Stimulated activated CD4-positive, alpha-beta T cell treated with anti-CD3 and anti-CD28 coated beads, TNF-alpha, amount 100 ng/mL, for 48 hours (primary cell): ENCODE data around the gene ELF5.

Experiments
- DNase-seq, 3 donors: peaks; one replicate each; pipeline ENCODE4 v3.0.0-alpha.2; 2020; ENCODE audit warnings: low read depth in 3 of 3

Gene ELF5

DNA sequence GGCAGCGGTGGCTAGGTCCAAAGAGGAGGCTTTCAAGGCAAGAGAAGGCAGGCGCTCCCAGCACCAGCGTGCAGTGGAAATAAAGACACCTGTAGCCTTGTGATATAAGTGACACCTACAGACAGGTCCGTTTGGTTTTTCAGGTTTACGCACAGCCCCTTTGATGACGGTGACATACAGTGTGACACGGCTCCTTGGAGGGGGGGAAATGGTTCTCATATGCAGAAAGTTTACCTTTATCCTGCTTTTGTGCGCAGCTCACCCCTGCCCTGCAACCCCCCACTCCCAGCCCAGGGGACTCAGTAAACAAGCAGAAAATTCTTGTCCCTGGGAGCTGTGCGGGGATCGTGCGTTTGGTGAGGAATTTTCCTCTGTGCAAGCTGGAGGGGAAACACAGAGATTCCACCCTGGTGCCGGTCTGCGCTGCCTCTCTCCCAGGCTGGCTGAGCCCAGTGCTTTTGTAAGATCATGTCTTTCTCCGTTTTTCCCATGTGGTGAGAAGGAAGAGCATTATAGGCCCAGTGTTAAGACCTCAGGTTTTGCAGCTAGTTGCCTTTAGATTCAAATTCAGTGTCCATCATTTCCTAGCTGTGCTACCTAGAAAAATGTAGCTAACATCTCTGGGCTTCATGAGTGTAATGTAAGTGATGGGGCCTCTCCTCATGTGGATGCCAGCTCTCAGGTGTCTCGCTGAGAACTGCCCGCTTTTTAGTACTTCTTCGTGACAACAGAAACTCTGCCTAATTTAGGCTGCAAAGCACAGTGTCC lies at the start of gene ELF5:
Gene ELF5, minus strand, starts transcription at position 113 of the 768 bp plus-strand sequence. CDS start 8,045 bp downstream, outside the sequence.
- no peak for DNase-seq

DNA sequence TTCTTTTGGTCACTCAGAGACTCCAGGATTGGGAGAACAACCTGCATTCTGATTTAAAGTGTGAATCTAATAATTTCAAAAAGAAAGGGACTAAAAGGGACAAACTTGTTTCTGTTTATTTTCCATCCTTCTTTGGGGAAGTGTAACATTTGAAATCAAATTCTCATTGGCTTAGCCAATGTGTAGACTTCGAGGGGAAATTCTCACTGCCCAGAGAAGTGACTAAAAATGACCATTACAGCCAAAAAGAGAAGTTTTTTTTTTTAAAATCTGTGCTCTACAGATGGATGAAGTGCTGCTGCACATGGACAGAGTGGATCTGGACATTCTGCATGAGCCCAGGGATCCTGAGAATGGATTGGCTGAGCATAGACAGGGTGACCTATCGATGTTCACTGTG lies 49.4 kb upstream of the ELF5 start:
- DNase-seq = no peak

DNA sequence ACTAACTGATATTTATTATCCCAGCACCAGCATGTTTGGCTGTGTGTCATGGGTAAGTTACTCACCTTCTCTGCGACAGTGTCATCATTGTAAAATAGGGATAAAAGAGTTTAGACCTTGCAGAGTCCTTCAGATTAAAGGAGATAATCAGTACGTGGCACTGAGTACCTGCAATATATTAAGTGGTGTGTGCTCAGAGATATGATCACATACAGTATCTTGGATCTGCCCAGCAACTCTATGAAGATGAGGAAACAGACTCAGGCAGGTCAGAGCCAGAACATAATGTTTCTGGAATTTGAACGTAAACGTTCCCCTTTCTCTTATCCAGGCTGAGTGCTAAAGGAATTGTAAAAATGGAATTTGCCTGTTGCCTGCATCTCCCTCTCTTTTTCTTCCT lies 46.9 kb upstream of the ELF5 start:
- DNase-seq = no peak

DNA sequence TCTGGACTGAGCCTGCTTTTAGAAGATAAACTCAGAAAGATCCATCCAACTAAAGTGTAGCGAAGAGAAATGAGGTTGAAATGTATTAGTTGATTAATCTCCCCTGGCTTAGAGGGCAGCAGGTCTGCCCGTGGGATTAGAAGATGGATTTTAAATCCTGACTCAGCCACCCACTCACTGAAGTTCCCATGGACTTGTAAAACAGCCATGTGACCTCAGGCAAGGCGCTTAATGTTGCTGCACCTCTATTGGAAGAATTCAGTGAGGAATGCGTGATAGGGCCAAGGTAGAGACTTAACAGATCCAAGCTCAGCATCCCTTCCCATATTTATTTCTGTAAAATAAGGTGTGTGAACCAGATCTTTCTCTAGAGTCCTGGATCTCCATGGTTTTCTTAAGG lies 45.1 kb upstream of the ELF5 start:
- DNase-seq = no peak

DNA sequence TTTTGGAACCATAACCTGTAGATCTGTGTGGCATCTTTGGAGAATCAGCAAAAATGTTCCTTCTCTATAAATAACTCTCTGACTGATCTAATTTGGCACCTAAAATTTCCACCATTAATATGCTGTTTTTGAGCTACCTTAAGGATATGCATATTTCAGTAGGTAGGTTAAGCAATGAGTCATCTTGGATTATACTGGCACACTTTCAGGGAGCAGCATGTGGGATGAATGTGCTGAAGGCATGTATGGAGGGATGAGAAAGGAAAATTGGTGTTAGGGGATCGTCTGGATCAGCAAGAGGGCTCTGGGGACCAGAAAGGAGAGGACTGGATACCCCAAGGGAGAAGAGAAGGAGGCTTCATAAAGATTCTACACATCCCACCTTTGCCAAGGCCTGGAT lies 44.6 kb upstream of the ELF5 start:
- DNase-seq = no peak

DNA sequence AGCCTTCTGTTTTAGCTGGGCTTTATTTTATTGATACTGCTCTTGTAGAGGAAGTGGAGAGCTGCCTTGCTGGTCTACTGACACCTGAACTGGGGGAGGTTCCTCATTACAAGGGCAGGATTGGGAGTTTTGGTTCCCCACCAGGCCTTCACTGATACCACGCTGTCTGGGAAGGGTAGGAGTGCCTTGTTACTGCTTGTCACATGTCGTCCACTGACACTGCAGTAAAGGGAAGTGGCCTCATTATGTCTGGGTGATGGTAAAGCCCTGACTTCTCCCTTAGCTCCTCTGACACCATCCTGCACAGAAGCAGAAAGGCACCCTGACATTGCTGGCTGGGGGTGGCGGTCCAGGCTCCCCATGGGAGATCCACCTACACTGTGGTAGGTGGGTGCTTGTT lies 38.7 kb upstream of the ELF5 start:
- DNase-seq = no peak

DNA sequence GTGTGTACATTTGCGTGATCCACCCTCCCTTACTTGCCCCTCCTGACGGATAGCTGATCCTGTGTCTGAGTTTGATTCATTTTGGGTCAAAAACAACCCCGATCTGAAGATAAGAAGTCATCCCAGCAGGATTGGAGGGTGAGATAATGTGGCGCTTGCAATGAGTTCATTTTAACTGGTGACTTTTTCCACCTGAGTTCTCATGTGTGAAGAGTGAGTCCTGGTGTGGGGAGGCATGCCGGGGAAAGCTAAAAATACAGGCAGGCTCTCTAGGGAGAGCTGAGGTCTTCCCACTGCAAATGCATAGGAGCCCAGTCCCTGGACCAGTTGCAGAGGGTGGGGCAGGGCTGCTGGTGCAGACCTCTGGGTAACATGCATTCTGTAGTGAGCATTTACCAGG lies 35.7 kb upstream of the ELF5 start:
- DNase-seq = no peak

DNA sequence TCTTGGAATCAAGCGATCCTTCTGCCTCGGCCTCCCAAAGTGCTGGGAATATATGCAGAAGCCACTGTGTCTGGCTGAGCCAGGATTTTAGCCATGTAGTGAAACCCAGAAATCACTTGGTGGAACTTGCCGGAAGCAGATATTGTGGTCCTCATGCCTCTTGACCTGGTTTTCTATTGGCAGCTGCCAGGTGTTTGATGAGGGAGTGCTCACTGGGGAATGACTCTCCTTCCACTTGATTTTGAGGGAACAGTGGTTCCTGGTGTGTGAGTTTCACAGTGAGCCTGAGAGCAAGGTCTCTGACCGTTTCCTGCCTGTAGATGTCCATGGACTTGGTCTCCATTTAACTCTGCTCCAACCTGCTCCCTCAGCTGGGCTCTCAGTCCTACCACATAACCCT lies 34.7 kb upstream of the ELF5 start:
- no peak for DNase-seq

DNA sequence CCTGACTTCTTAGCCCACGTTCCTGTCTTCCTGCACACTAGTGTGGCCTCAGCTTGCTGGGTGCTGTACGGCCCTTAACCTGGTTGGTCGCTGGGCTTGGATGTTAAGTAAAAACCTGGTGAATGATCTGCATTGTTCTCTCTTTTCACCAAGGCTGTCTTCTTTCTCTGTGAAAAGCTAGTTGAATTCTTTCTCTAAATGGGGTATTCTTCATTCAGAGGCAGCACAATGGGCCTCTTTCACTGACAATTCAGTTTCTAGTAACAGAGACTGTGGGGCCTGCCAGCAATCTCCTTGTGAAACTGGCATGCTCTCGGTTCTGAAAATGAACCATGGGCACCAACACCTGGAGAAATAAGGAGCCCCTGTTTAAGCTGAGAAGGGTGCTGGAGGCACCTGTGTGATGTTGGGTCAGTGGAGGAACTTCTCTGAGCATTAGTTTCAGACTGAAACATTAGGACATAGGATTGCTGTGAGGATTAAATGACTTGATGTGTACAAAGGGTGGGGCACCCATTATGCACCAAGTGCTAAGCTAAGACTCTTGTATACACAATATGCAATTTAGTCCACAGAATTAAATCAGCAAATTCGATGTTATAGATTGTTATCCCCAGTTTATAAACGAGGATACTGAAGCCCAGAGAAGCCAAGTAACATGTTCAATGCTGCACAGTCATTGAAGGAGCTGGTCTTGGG lies 33.1 kb upstream of the ELF5 start:
- no peak for DNase-seq

DNA sequence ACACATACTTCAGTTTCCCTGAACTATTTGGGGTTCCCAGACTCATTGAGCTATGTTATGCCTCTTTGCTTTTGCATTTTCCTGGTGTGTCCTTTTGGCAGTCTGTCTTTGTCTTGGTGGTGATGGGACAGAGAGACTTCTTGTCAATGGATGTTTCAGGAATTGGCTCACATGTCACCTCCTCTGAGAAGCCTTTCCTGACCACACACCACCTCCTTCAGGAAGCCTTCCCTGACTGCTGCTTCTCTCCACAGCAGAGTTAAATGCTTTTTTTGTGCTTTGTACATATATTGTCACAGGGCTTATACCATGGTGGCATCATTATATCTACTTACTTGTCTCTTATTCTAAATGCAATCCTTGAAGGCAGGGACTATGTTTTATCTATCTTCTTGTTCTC lies 28.5 kb upstream of the ELF5 start:
- DNase-seq = no peak

DNA sequence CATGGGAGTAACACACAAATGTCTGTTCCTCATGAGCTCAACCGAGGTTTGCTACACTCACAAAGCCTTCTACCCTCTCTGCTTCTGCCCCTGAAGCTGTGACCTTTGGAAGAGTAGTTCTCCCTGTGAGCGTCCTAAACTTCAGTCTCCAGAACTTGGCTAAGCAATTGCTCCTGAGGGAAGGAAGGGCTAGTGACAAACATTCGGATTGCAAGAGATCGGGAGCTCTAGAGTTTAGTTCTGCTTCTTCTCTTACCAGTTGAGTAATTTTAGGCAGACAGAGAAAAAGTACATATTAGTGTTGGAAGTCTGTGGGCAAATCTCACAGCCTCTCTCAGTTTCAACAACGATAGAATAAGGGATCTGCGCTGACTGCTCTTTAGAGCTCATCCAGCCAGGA lies 27.3 kb upstream of the ELF5 start:
- no peak for DNase-seq

DNA sequence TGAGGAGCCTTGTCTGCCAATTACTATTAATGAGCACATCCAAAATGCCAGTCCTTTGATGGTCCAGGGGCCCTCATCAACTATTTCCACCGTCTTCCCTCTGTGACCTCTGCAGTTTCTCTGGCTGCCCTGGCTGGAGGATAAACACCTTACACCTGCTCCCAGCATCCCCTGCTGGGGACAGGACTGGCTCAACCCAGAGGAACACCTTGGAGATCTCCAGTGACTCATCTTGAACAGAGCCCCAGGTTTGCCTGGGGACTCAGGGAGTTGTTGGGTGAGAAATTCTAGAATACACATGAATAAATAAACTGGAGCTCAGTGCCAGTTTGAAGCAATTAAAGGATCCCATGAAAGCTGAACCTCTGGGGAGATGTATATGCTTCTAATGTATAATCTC lies 24.0 kb upstream of the ELF5 start:
- no peak for DNase-seq

DNA sequence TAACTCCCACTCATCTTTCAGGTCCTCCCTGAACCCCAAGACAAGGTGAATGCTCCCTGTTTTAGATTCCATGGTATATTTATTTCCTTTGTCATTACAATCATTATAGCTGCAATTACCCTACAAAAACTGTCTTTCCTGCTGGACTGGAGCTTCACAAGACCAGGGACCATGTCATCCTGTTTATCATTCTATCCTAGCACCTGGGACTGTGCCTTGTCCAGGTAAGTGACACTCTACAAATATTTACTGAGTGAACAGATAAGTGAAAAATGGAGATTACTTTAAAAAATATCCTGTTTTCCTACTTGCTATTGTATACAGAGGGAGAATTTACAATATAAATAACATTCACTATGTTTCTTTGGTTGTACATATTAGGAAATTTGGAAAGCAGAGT lies 22.5 kb upstream of the ELF5 start:
- DNase-seq = no peak

DNA sequence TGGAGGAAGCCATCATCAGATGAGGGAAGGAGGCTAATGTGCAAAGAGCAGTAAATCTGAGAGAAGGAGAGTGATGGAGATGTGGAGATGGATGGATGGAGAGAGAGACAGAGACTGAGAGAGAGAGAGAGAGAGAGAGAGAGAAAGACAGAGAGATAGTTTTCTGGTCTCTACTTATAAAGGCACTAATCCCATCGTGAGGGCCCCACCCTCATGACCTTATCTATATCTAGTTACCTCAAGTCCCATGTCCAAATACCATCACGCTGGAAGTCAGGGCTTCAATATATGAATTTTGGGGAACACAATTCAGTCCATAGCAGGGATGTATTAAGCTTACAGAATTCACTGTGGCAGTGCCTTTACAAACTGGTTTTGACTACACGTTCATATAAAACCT lies 21.2 kb upstream of the ELF5 start:
- DNase-seq = no peak

DNA sequence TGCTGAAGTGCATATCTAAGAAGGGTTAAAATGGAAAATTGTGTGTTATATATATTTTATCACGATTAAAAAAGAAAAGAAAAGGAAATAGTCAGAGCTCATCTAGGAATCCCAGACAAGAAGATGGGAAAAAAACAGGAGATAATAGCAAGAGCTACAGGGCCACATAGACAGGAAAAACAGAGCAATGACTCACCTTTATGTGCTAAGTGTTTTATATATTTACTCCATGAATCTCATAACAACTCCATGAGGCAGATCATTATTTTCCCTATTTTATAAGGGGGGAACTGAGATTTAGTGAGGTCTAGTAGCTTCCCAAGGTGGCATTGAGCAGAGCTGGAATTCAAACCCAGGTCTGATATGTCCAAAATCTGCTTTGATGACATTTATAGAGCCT lies 18.1 kb upstream of the ELF5 start:
- no peak for DNase-seq

DNA sequence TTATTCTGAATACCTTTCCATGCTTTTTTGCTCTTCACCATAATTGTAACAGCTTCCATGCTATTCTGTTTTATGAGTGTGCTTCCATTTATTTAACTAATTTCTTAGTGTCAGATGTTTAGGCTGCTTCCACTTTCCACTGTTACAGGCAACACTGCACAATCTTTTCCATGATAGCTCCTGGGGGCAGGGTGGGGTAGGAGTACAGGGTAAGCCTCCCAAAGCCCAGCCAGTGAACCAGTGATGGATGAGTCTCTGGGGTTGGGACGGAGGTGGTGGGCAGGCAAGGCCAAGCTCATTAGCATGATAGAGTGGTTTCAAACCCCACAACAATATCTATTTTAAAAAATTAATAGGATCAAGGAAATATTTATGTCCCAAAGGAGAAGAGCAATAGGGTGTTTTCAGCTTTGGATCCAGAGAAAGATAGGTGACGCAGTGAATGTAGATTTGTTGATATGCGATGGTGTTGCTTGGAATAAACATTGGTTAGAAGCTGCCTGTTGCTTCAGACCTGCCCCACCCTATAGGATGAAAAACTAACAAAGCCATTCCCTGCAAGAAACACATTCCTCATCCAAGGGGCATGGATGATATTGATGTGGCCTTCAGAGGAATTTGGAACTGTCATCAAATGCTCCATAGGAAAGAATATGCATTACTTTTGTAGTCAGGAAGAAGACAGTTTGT lies 17.1 kb upstream of the ELF5 start:
- DNase-seq = no peak

DNA sequence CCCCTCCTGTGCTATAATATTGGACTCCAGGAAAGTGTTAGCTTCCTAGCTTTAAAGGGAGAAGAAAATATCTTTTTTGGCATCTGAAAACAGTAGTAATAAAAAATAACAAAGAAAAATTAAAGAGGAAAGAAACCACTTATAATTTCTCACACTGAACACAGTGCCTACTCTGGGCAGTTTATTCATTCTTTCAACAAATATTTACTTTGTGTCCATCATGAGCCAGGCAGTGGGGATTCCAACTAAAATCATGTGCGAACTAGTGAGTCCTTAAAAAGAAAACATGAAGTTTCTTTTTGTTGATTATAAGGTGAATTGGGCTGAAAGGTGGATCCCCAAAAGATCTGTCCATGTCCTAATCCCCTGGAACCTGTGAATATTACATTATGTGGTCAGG lies 16.0 kb upstream of the ELF5 start:
- DNase-seq = no peak

DNA sequence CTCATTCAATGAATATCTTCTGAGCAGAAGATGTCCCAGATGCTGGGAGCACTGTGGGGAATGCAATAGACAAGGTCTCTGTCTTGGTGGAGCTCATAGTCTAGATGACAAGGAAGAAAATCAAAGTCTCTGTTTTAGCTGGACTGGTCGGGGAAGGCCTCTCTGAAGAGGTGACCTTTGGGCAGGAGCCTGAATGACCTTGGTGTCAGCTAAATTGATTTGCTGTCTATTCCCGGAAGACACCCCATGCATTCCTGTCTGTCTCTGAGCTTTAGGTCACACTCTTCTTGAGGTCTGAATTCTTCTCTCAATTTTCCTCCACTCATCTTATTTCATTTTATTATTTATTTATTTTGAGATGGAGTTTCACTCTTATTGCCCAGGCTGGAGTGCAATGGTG lies 14.5 kb upstream of the ELF5 start:
- DNase-seq = no peak

DNA sequence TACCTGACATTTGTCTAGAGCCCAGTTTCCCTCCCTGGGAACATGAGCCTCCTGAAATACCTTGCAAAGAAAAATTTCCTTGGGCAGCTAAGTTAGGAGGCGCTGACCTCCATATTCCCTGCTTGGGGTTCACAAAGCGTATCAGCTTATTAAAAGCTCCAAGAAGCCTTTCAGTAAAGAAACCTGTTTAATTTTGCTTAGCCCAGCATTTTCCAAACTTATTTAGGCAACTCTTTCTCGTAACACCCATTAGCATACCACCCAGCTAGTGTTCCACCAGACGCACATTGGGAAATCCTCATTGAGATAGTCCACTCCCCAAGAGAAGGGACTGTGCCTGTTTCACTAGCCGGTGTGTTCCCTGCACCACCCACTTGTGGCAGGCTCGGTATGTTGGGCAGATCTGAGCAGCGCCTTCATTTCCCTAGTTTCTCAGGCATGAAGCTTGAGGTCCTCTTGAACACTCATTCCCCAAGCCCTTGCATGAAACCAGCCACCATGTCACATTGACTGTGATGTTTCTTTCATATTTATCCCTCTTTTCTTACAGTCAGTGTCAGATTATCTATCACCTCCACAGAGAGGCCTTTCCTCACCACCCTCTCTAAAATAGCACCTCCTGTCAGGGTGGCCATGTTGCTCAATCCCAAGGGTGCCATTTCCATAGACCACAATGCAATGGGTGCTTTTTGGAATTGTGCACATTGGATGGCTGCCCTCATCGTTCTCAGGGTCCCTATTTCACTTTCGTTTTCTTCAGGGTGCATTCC lies 12.5 kb upstream of the ELF5 start:
- DNase-seq = no peak

DNA sequence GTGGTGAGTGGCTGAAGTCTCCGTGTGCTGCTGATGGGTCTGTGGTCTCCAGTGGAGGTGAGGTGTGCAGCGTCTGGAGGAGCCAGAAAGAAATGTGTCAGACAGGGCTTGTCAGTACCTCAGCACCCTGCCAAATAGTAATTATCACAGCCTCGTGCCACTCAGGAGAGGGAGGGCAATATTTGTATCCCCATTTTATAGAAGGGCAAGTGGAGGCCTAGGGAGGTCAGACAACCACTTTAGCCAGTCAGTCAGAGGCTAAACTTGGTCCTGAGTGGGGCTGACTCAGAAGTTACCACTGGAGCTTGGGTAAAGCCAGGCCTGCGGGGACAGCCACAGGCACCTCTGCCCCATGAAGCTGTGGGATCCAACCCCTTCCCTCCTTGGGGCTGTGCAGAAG lies 11.5 kb upstream of the ELF5 start:
- no peak for DNase-seq

DNA sequence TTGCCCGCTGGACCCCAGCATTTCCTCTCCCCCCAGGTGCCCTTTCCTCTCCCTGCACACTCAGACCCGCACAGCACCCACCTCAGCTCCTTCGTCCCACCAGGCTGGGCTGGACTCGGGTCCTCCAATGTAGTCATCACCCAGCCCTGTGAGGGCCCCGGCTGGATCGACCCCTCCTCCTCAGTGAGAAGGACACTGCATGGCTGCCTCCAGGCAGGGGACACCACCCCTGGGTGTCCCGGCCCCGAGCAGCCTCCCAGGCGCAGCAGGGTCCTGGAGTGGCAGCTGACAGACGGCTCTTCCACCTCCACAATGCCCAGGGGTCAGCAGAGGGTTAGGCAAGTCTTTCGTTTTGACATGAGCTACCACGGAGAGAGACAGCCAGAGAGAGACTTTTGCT lies 11.1 kb upstream of the ELF5 start:
- DNase-seq = no peak

DNA sequence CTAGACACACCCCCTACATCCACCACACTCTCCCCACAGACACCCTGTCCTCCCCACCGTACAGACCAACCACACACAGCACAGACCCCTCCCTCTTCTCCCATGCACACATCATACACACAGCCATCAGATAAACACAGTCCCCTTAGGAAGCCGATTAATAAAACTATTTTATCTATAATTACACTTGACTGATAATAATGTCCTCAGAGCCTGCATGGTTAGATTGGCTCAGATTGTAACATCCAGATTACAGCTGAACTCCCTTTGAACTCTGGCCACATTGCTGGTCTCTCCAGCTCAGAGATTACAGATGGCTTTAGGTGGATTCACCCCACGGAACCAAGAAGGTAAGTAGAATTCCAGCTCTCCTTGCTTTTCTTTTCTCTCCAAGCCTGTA lies 9.5 kb upstream of the ELF5 start:
- DNase-seq = no peak
